GM18505 (cell line): Measurements from ENCODE around the gene CAPN1.

Source experiments
- ATAC-seq: cut with Tn5 transposase; IDR thresholded peaks from one replicate; pipeline ENCODE4 v1.9.1; 2021; ENCODE audit not compliant: unreplicated experiment
- POLR2A ChIP-seq: IDR thresholded peaks from 4 replicates; pipeline ENCODE4 v1.6.1; 2011; ENCODE audit warnings: borderline replicate concordance; ENCODE audit not compliant: insufficient read depth, insufficient read length; ENCODE audit errors: extremely low read depth

The CAPN1 gene

GRCh38 chr11:65213322-65214211 is 31.8 kb downstream of the CAPN1 start:
- no peak for TF ChIP-seq POLR2A
- ATAC-seq, result no peak

- TF ChIP-seq POLR2A, result no peak
- no peak for ATAC-seq
These were observed 32.6 kb downstream of the CAPN1 start for GRCh38 chr11:65214212-65214845.

- no peak for TF ChIP-seq POLR2A
- no peak for ATAC-seq
These were observed 33.8 kb downstream of the CAPN1 start for GRCh38 chr11:65215441-65216076.

- TF ChIP-seq POLR2A, result no peak
- ATAC-seq, result no peak
These were observed 35.1 kb downstream of the CAPN1 start for GRCh38 chr11:65216830-65217229.

- no peak for ATAC-seq
- TF ChIP-seq POLR2A, result no peak
These were observed 36.0 kb downstream of the CAPN1 start for GRCh38 chr11:65217441-65218423.

GRCh38 chr11:65218446-65218845 is 36.7 kb downstream of the CAPN1 start:
- no peak for ATAC-seq
- no peak for TF ChIP-seq POLR2A

GRCh38 chr11:65219930-65220213 is 38.1 kb downstream of the CAPN1 start:
- ATAC-seq, result no peak
- no peak for TF ChIP-seq POLR2A

- ATAC-seq, result no peak
- TF ChIP-seq POLR2A, result no peak
These were observed 39.3 kb downstream of the CAPN1 start for GRCh38 chr11:65221026-65221425.

GRCh38 chr11:65223011-65223410 is 41.3 kb downstream of the CAPN1 start:
- no peak for TF ChIP-seq POLR2A
- no peak for ATAC-seq

GRCh38 chr11:65224930-65225278 is 43.2 kb downstream of the CAPN1 start:
- no peak for TF ChIP-seq POLR2A
- no peak for ATAC-seq

GRCh38 chr11:65225279-65226102 is 43.8 kb downstream of the CAPN1 start:
- no peak for ATAC-seq
- TF ChIP-seq POLR2A, result no peak

- ATAC-seq, result no peak
- no peak for TF ChIP-seq POLR2A
These were observed 44.3 kb downstream of the CAPN1 start for GRCh38 chr11:65226103-65226442.
